NB4 (cell line): ENCODE results near the gene GAB2.

ENCODE experiments used
- MAX ChIP-seq: IDR thresholded peaks from 2 replicates; pipeline ENCODE4 v1.6.1; 2011; ENCODE audit warnings: low read depth, low read length
- TF ChIP-seq, protein P1 (sequence below): IDR thresholded peaks from one replicate; pipeline ENCODE4 v1.5.1; 2012; ENCODE audit warnings: low read depth, low read length

GRCh38 chr11:78417888-78418583 is 416 bp upstream of the GAB2 start:
- TF ChIP-seq, protein P1, sequence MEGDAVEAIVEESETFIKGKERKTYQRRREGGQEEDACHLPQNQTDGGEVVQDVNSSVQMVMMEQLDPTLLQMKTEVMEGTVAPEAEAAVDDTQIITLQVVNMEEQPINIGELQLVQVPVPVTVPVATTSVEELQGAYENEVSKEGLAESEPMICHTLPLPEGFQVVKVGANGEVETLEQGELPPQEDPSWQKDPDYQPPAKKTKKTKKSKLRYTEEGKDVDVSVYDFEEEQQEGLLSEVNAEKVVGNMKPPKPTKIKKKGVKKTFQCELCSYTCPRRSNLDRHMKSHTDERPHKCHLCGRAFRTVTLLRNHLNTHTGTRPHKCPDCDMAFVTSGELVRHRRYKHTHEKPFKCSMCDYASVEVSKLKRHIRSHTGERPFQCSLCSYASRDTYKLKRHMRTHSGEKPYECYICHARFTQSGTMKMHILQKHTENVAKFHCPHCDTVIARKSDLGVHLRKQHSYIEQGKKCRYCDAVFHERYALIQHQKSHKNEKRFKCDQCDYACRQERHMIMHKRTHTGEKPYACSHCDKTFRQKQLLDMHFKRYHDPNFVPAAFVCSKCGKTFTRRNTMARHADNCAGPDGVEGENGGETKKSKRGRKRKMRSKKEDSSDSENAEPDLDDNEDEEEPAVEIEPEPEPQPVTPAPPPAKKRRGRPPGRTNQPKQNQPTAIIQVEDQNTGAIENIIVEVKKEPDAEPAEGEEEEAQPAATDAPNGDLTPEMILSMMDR = no peak
- peak; percentile 46; the same call in 1 of the 2 replicates for TF ChIP-seq MAX
